IMR-90 (cell line): ENCODE measurements around the gene SNRNP25. TPM values are rescaled to one million over a fixed set of nuclear protein-coding genes. Genes with fewer than 3 reads are reported as not detected.

Experiments used
- ATAC-seq: fragments of 200-7000 bp; cut with Tn5 transposase; 2 replicates; pipeline ENCODE4 v1.9.1; 2020; ENCODE audit warnings: low read depth, mild to moderate bottlenecking, moderate library complexity
- BruUV-seq: library from RNA; stranded (reverse); fragments of 400-500 nt; replicated peaks from 2 replicates; lab custom pipeline; 2021; lab: Mats Ljungman, UMichigan
- CTCF ChIA-PET: fragments of 300-600 bp; formaldehyde crosslinking; extraction: SDS; loops from one replicate; lab custom pipeline; 2021; ENCODE audit warnings: antibody characterized with exemption; lab: Yijun Ruan, JAX
- POLR2A ChIA-PET: fragments of 300-600 bp; sonication (Branson Sonifier 250); formaldehyde crosslinking; loops from one replicate; lab custom pipeline; 2022; ENCODE audit warnings: antibody characterized with exemption; ENCODE audit not compliant: unreplicated experiment; lab: Charles Lee
- DNase-seq: peaks from one replicate; pipeline ENCODE4 v3.0.0; 2013
- H2AFZ ChIP-seq: replicated peaks from 2 replicates; pipeline ENCODE3; 2013; ENCODE audit warnings: low read length, mild to moderate bottlenecking; ENCODE audit not compliant: poor library complexity
- H2AK5ac ChIP-seq: 2 replicates; pipeline ENCODE4 v1.6.1; 2013; ENCODE audit warnings: low read depth, low read length, inconsistent platforms
- H2AK9ac ChIP-seq: replicated peaks from 2 replicates; pipeline ENCODE3; 2013; ENCODE audit warnings: mild to moderate bottlenecking, low read depth, low read length, moderate library complexity; ENCODE audit not compliant: poor library complexity
- H2BK120ac ChIP-seq: 2 replicates; pipeline ENCODE4 v1.6.1; 2013; ENCODE audit warnings: low read depth, low read length, inconsistent platforms
- H2BK15ac ChIP-seq: 3 replicates; pipeline ENCODE4 v1.6.1; 2013; ENCODE audit warnings: low read depth, low read length, inconsistent platforms
- H2BK20ac ChIP-seq: 2 replicates; pipeline ENCODE4 v1.6.1; 2013; ENCODE audit warnings: low read depth, mild to moderate bottlenecking, inconsistent platforms, low read length, moderate library complexity
- H2BK5ac ChIP-seq: 2 replicates; pipeline ENCODE4 v1.6.1; 2013; ENCODE audit warnings: mild to moderate bottlenecking, low read depth, low read length, inconsistent platforms; ENCODE audit not compliant: poor library complexity, severe bottlenecking
- H3K14ac ChIP-seq: replicated peaks from 2 replicates; pipeline ENCODE4 v1.6.1; 2013; ENCODE audit warnings: low read depth, low read length, inconsistent platforms
- H3K18ac ChIP-seq: 2 replicates; pipeline ENCODE4 v1.6.1; 2013; ENCODE audit warnings: low read depth, low read length, control low read depth
- H3K23ac ChIP-seq: 2 replicates; pipeline ENCODE4 v1.6.1; 2013; ENCODE audit warnings: low read depth, low read length, inconsistent platforms
- H3K27ac ChIP-seq: 2 replicates; pipeline ENCODE4 v1.5.1; 2013; ENCODE audit warnings: mild to moderate bottlenecking, control low read depth, low read length; ENCODE audit not compliant: insufficient read depth
- H3K27me3 ChIP-seq: 2 replicates; pipeline ENCODE4 v1.6.1; 2013; ENCODE audit warnings: low read length; ENCODE audit not compliant: control insufficient read depth, insufficient read depth
- H3K36me3 ChIP-seq: 2 replicates; pipeline ENCODE4 v1.6.1; 2013; ENCODE audit warnings: low read length, mixed read lengths; ENCODE audit not compliant: control insufficient read depth, insufficient read depth
- H3K4ac ChIP-seq: 2 replicates; pipeline ENCODE4 v1.6.1; 2013; ENCODE audit warnings: low read depth, low read length, inconsistent platforms
- H3K4me1 ChIP-seq: 2 replicates; pipeline ENCODE4 v1.6.1; 2013; ENCODE audit warnings: low read length, mixed read lengths; ENCODE audit not compliant: control insufficient read depth, insufficient read depth
- H3K4me2 ChIP-seq: 2 replicates; pipeline ENCODE4 v1.6.1; 2013; ENCODE audit warnings: low read depth, mild to moderate bottlenecking, control low read depth, low read length, moderate library complexity
- H3K4me3 ChIP-seq: 2 replicates; pipeline ENCODE4 v1.5.1; 2013; ENCODE audit warnings: low read depth, mild to moderate bottlenecking, control low read depth, low read length, moderate library complexity; ENCODE audit not compliant: insufficient read depth
- H3K56ac ChIP-seq: 2 replicates; pipeline ENCODE4 v1.6.1; 2013; ENCODE audit warnings: low read length, inconsistent platforms; ENCODE audit not compliant: insufficient read depth; ENCODE audit errors: extremely low read depth
- H3K79me1 ChIP-seq, 2 experiments: 2 replicates each; pipeline ENCODE4 v1.6.1; 2013; ENCODE audit warnings: low read length in 2 of 2, inconsistent platforms in 1 of 2, low read depth in 1 of 2
- H3K9ac ChIP-seq: 2 replicates; pipeline ENCODE4 v1.6.1; 2013; ENCODE audit warnings: low read depth, low read length, control low read depth
- H3K9me1 ChIP-seq: 2 replicates; pipeline ENCODE4 v1.6.1; 2013; ENCODE audit warnings: low read length, inconsistent platforms; ENCODE audit not compliant: insufficient read depth
- H3K9me3 ChIP-seq: 2 replicates; pipeline ENCODE4 v1.6.1; 2013; ENCODE audit warnings: low read length; ENCODE audit not compliant: control insufficient read depth, insufficient read depth
- H4K20me1 ChIP-seq: 2 replicates; pipeline ENCODE4 v1.6.1; 2013; ENCODE audit warnings: low read length, inconsistent platforms; ENCODE audit not compliant: insufficient read depth
- H4K5ac ChIP-seq: 2 replicates; pipeline ENCODE4 v1.6.1; 2013; ENCODE audit warnings: mild to moderate bottlenecking, low read depth, low read length, control low read depth
- H4K8ac ChIP-seq, 2 experiments: 2 replicates each; pipeline ENCODE4 v1.6.1; 2013; ENCODE audit warnings: low read depth in 2 of 2, low read length in 2 of 2, control low read depth in 1 of 2, inconsistent platforms in 1 of 2
- H4K91ac ChIP-seq: 2 replicates; pipeline ENCODE4 v1.6.1; 2013; ENCODE audit warnings: low read depth, low read length, inconsistent platforms; ENCODE audit not compliant: insufficient read depth
- BHLHE40 ChIP-seq: fragments of 150-350 bp; IDR thresholded peaks from 2 replicates; pipeline ENCODE4 v1.6.1; 2016; ENCODE audit warnings: mild to moderate bottlenecking, low read depth, low read length
- CEBPB ChIP-seq: IDR thresholded peaks from 2 replicates; pipeline ENCODE4 v1.6.1; 2012; ENCODE audit warnings: low read depth, low read length, improper control_type of control experiment
- CHD1 ChIP-seq: IDR thresholded peaks from 2 replicates; pipeline ENCODE4 v1.6.1; 2012; ENCODE audit warnings: low read depth, low read length, improper control_type of control experiment
- FOS ChIP-seq: fragments of 150-350 bp; IDR thresholded peaks from 2 replicates; pipeline ENCODE4 v1.6.1; 2016; ENCODE audit warnings: low read depth, low read length
- MAZ ChIP-seq: IDR thresholded peaks from 2 replicates; pipeline ENCODE4 v1.6.1; 2012; ENCODE audit warnings: low read depth, mild to moderate bottlenecking, low read length, improper control_type of control experiment, moderate library complexity, borderline replicate concordance
- MXI1 ChIP-seq: IDR thresholded peaks from 2 replicates; pipeline ENCODE4 v1.6.1; 2012; ENCODE audit warnings: low read depth, mild to moderate bottlenecking, low read length, moderate library complexity, borderline replicate concordance
- NFE2L2 ChIP-seq: fragments of 150-350 bp; IDR thresholded peaks from 2 replicates; pipeline ENCODE4 v1.6.1; 2016; ENCODE audit warnings: low read depth, mild to moderate bottlenecking, low read length
- POLR2A ChIP-seq: IDR thresholded peaks from 2 replicates; pipeline ENCODE4 v1.6.1; 2012; ENCODE audit warnings: mild to moderate bottlenecking, low read depth, low read length
- RCOR1 ChIP-seq: IDR thresholded peaks from 2 replicates; pipeline ENCODE4 v1.6.1; 2012; ENCODE audit warnings: mild to moderate bottlenecking, low read length, improper control_type of control experiment; ENCODE audit not compliant: insufficient replicate concordance
- WGBS, 2 experiments: methylation state at CpG; one replicate each; pipeline versions ENCODE4 v1.1.5 to v1.1.7; 2013; ENCODE audit warnings: missing lambda C conversion rate in 2 of 2; ENCODE audit not compliant: insufficient read length in 1 of 2; ENCODE audit errors: extremely low coverage in 2 of 2; 5-methylcytosine and 5-hydroxymethylcytosine counted together
- dilution Hi-C: fragments of 300-500 bp; cut with HindIII; formaldehyde crosslinking; loops from one replicate; pipeline ENCODE4 v1.14.3; 2018; ENCODE audit warnings: low sequenced_read_pairs; ENCODE audit not compliant: unreplicated experiment
- in situ Hi-C: fragments of 300-500 bp; cut with MboI; formaldehyde crosslinking; loops from 3 replicates; pipeline ENCODE4 v1.14.3; 2019; ENCODE audit warnings: low sequenced_read_pairs, inconsistent platforms, mixed read lengths
- intact Hi-C: fragments of 100-400 bp; cut with micrococcal nuclease; formaldehyde crosslinking; loops from 2 replicates; pipeline ENCODE4 v1.10.0; 2022
- polyA plus RNA-seq, 3 experiments: library from polyadenylated mRNA; depleted of rRNA; stranded (reverse); fragments of >200 nt; gene quantifications; 2 replicates each; pipeline ENCODE4 v1.2.3, GENCODE V29; 2012; ENCODE audit warnings: low replicate concordance in 1 of 3
- total RNA-seq: library from RNA; depleted of rRNA; stranded (reverse); fragments of >200 nt; gene quantifications from 2 replicates; pipeline ENCODE4 v1.2.3, GENCODE V29; 2012
- TF ChIP-seq, protein P1 (sequence below): fragments of 150-350 bp; IDR thresholded peaks from 2 replicates; pipeline ENCODE4 v1.6.1; 2017; ENCODE audit warnings: mild to moderate bottlenecking, antibody characterized with exemption, low read length, low read depth

Gene SNRNP25
- total and polyA plus RNA-seq, 2 of the 4 experiments (the other 2 are of a cell fraction) = 67.2 to 88.0 TPM

- H2BK20ac ChIP-seq = no peak overlapping the region
- H3K27me3 ChIP-seq = no peaks in the 10 kb centered on the region
- ChIA-PET CTCF (interaction anchor here (1.0 to 1.1 kb wide), 2 partner anchors 32 to 34 kb away, joined by 3 to 5 read pairs; no protein-coding TSS in a partner anchor), POLR2A (no interaction called here)
- H3K56ac ChIP-seq = no peak overlapping the region
- H2AFZ ChIP-seq = no peak overlapping the region
- H4K8ac ChIP-seq = no peak overlapping the region
- H3K36me3 ChIP-seq = peaks cover 69% of the 10 kb centered on the region
- no peaks in the 10 kb centered on the region for H3K9me3 ChIP-seq
- no peak for DNase-seq
- H3K4me1 ChIP-seq = peaks cover 15% of the 10 kb centered on the region
- H2BK15ac ChIP-seq = no peak overlapping the region
- H2BK5ac ChIP-seq = no peak overlapping the region
- dilution Hi-C loops (no loop called here), in situ Hi-C loops (no loop called here), intact Hi-C loops (no loop called here)
- no peak overlapping the region for H2AK5ac ChIP-seq
- no peak overlapping the region for H2AK9ac ChIP-seq
- H3K9ac ChIP-seq = no peak overlapping the region
- H3K79me1 ChIP-seq = peaks cover 24 to 62% of the 10 kb centered on the region in 2 experiments
- H4K5ac ChIP-seq = no peak overlapping the region
- 96% methylated on average over 10 of the region's 21 CpGs; no CpG with 5 or more reads in 1 of the 2 experiments for WGBS, 2 experiments
- no peak overlapping the region for H2BK120ac ChIP-seq
- no peak overlapping the region for H3K18ac ChIP-seq
- no peak overlapping the region for H3K27ac ChIP-seq
- no peak overlapping the region for H3K23ac ChIP-seq
- TF ChIP-seq, protein P1, sequence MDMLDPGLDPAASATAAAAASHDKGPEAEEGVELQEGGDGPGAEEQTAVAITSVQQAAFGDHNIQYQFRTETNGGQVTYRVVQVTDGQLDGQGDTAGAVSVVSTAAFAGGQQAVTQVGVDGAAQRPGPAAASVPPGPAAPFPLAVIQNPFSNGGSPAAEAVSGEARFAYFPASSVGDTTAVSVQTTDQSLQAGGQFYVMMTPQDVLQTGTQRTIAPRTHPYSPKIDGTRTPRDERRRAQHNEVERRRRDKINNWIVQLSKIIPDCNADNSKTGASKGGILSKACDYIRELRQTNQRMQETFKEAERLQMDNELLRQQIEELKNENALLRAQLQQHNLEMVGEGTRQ = no peak
- no peak for TF ChIP-seq MAZ
- no peak for TF ChIP-seq CEBPB
- no peak for TF ChIP-seq CHD1
- no peak for TF ChIP-seq NFE2L2
- TF ChIP-seq POLR2A = no peak
- no peak for TF ChIP-seq RCOR1
- TF ChIP-seq FOS = no peak
- TF ChIP-seq MXI1 = no peak
- no peak for TF ChIP-seq BHLHE40
- H3K9me1 ChIP-seq = no peaks in the 10 kb centered on the region
- no TSS peak for BruUV-seq
- no peak overlapping the region for H3K4me2 ChIP-seq
- H4K91ac ChIP-seq = no peak overlapping the region
- no peak for ATAC-seq
- H3K4me3 ChIP-seq = no peak overlapping the region
- no peak overlapping the region for H3K14ac ChIP-seq
- H4K20me1 ChIP-seq = peaks cover 72% of the 10 kb centered on the region
- no peak overlapping the region for H3K4ac ChIP-seq
These were observed 9.4 kb downstream of the SNRNP25 start for GRCh38 chr16:62968-63391.
